ENCODE results near the gene CCNE1.

CCNE1 gene

GRCh38 chr19:29766100-29766499 is 45.7 kb upstream of the CCNE1 start:
- Histone ChIP-seq H3K36me3 (ENCODE audit: insufficient read depth, low read length) (no peaks in the 10 kb centered on the region), H3K4me2 (ENCODE audit: low read depth, low read length, poor library complexity, severe bottlenecking) (no peak overlapping the region), H3K9me2 (replicated peaks; ENCODE audit: low read depth, low read length) (no peaks in the 10 kb centered on the region), H3K9me3 (ENCODE audit: insufficient read depth, low read depth, low read length) (no peaks in the 10 kb centered on the region), H4K20me1 (ENCODE audit: insufficient read depth, low read length, poor library complexity, severe bottlenecking) (no peaks in the 10 kb centered on the region), H3K79me2 (ENCODE audit: insufficient read depth, low read length) (no peaks in the 10 kb centered on the region), H3K27me3 (ENCODE audit: insufficient read depth, low read length, poor library complexity, severe bottlenecking) (no peaks in the 10 kb centered on the region), H2AFZ (ENCODE audit: low read length) (no peak overlapping the region), H3F3A (ENCODE audit: low read depth) (no peaks in the 10 kb centered on the region; the same call in 1 of the 2 replicates), H3K4me3 (ENCODE audit: low read length, poor library complexity, severe bottlenecking) (no peak overlapping the region), H3K9ac (ENCODE audit: low read depth, low read length, poor library complexity, severe bottlenecking) (no peak overlapping the region), H3K4me1 (ENCODE audit: insufficient read depth, low read length, poor library complexity, severe bottlenecking) (no peaks in the 10 kb centered on the region)
- TF ChIP-seq EZH2phosphoT487 (IDR thresholded peaks at IDR 0.05; ENCODE audit: borderline replicate concordance), result no peak
- no peak for TF ChIP-seq CTCF (conservative IDR thresholded peaks at IDR 0.05; ENCODE audit: low read length)

DNA sequence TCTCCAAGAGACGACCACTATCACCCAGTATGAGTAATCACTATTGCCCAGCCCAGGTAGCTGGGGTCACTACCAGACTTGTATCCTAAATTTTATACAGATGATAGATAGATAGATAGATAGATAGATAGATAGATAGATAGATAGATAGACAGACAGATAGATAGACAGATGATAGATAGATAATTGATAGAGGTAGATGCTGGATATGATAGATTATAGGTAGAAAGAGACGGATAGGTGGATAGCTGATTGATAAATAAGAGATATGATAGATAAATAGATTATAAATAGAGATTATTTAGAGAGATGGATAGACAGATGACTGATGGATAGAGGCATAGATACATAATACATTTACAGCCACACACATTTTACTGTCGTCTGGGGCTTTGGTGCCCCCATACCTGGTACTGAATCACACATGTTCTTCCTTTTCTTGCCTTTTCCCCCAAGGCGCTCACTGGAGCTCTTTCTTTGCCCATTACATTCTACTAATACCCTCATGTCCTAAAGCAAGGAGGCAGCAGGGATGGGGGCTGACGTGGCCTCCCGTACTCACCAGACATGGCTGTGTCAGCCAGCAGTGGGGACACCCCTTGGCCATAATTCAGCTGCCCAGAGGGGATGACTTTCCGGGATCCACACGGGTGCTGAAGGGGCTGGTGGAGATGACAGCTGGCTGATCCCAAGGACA is 44.6 kb upstream of the CCNE1 start:
- H3K36me3 ChIP-seq (ENCODE audit: insufficient read depth, low read length), result no peaks in the 10 kb centered on the region
- no peaks in the 10 kb centered on the region for H4K20me1 ChIP-seq (ENCODE audit: insufficient read depth, low read length, poor library complexity, severe bottlenecking)
- H3K9ac ChIP-seq (ENCODE audit: low read depth, low read length, poor library complexity, severe bottlenecking), result no peak overlapping the region
- no peak overlapping the region for H3K4me3 ChIP-seq (ENCODE audit: low read length, poor library complexity, severe bottlenecking)
- no peaks in the 10 kb centered on the region for H3K79me2 ChIP-seq (ENCODE audit: insufficient read depth, low read length)
- H3K9me3 ChIP-seq (ENCODE audit: insufficient read depth, low read depth, low read length), result no peaks in the 10 kb centered on the region
- TF ChIP-seq EZH2phosphoT487 (IDR thresholded peaks at IDR 0.05; ENCODE audit: borderline replicate concordance), result no peak
- no peak for TF ChIP-seq CTCF (conservative IDR thresholded peaks at IDR 0.05; ENCODE audit: low read length)
- no peaks in the 10 kb centered on the region for H3K9me2 ChIP-seq (replicated peaks; ENCODE audit: low read depth, low read length)
- H3F3A ChIP-seq (ENCODE audit: low read depth), result no peaks in the 10 kb centered on the region; the same call in 1 of the 2 replicates
- no peaks in the 10 kb centered on the region for H3K4me1 ChIP-seq (ENCODE audit: insufficient read depth, low read length, poor library complexity, severe bottlenecking)
- H2AFZ ChIP-seq (ENCODE audit: low read length), result no peak overlapping the region
- H3K4me2 ChIP-seq (ENCODE audit: low read depth, low read length, poor library complexity, severe bottlenecking), result no peak overlapping the region
- no peaks in the 10 kb centered on the region for H3K27me3 ChIP-seq (ENCODE audit: insufficient read depth, low read length, poor library complexity, severe bottlenecking)

DNA sequence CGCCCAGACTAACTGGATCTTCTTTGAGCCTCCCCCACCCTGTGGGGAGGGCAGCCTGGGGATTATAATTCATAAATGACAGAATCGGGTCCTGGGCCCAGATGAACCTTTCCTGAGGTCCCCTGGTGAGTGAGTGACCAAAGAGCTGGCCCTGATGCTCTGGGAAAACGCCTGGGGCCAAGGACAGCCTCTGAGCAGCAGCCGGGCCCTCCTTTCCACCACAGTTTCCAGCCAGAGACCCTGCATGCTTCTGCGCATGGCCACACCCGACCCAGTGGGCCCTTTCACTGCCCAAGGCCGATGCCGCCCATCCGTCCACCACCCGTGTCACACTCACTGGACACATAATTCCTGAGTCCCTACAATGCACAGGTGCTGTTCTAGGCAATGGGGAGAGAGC is 43.6 kb upstream of the CCNE1 start:
- H2AFZ ChIP-seq (ENCODE audit: low read length), result no peak overlapping the region
- H3K9me3 ChIP-seq (ENCODE audit: insufficient read depth, low read depth, low read length), result no peaks in the 10 kb centered on the region
- H4K20me1 ChIP-seq (ENCODE audit: insufficient read depth, low read length, poor library complexity, severe bottlenecking), result no peaks in the 10 kb centered on the region
- no peaks in the 10 kb centered on the region for H3K9me2 ChIP-seq (replicated peaks; ENCODE audit: low read depth, low read length)
- H3K79me2 ChIP-seq (ENCODE audit: insufficient read depth, low read length), result no peaks in the 10 kb centered on the region
- no peaks in the 10 kb centered on the region for H3K36me3 ChIP-seq (ENCODE audit: insufficient read depth, low read length)
- H3K4me3 ChIP-seq (ENCODE audit: low read length, poor library complexity, severe bottlenecking), result no peak overlapping the region
- TF ChIP-seq CTCF (conservative IDR thresholded peaks at IDR 0.05; ENCODE audit: low read length) (no peak), EZH2phosphoT487 (IDR thresholded peaks at IDR 0.05; ENCODE audit: borderline replicate concordance) (no peak)
- H3K4me1 ChIP-seq (ENCODE audit: insufficient read depth, low read length, poor library complexity, severe bottlenecking), result no peaks in the 10 kb centered on the region
- no peak overlapping the region for H3K9ac ChIP-seq (ENCODE audit: low read depth, low read length, poor library complexity, severe bottlenecking)
- no peak overlapping the region for H3K4me2 ChIP-seq (ENCODE audit: low read depth, low read length, poor library complexity, severe bottlenecking)
- no peaks in the 10 kb centered on the region; the same call in 1 of the 2 replicates for H3F3A ChIP-seq (ENCODE audit: low read depth)
- H3K27me3 ChIP-seq (ENCODE audit: insufficient read depth, low read length, poor library complexity, severe bottlenecking), result no peaks in the 10 kb centered on the region
